Stimulated activated naive CD4-positive, alpha-beta T cell treated with Interleukin-2 at 50 U/mL for 16 hours (primary cell): ENCODE results near the gene INTS7.
"Not testable (repeated sequence)": the region's sequence is repeated elsewhere in the genome, so short reads cannot be mapped to it uniquely, and the experiment has no call there.

Source experiments
- DNase-seq: peaks from one replicate; lab custom pipeline; 2025; lab: John Stamatoyannopoulos, UW

Gene INTS7

DNA sequence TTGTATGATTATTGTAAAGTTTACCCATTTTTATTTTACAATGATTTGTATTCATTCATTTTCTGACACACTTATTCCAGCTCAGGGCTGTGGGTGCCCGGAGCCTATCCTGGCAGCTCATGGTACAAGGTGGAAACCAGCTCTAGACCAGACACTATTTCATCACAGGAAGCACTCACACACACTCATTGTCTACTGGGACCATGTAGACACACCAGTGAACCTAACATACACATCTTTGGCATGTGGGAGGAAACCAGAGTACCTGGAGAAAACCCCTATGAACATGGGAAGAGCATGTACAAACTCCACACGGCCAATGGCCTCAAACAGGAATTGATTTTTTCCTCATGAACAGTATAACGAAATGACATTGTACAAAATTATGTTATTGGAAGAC, 2.5 kb upstream of the INTS7 start:
- no peak for DNase-seq

DNA sequence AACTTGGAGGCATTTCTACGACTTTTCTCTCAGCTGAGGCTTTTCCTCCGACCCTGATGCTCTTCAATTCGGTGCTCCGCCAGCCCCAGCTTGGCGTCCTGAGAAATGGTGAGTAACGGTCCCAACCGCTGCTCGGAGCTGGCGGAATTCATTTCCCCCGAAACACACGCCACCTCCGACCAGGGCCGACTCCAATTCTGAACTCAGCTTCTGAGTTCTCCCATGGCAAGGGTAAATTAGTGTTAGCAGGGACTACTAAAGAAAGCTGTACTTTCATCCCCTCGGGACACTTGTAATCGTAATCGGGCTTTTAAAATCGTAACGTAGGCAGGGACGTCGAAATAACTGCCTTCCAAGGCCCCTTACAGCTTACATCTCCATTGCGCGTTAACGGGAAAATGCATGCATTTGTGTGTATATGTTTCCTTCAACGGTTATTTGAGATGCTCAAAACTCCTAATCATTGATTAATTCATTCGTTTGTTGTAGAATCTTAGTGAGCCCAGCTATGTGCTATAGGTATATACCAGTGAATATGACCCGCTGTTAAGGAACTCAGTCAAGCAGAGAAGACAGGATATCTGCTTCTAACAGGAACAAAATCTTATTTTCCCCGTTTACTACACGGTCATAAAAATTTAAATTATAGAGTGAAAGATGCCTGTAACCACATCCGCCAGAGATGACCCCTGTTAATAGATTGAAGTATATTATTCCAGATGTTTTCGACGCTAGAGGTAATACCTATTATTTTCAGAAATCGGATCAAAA, 663 bp upstream of the INTS7 start:
- no peak for DNase-seq

DNA sequence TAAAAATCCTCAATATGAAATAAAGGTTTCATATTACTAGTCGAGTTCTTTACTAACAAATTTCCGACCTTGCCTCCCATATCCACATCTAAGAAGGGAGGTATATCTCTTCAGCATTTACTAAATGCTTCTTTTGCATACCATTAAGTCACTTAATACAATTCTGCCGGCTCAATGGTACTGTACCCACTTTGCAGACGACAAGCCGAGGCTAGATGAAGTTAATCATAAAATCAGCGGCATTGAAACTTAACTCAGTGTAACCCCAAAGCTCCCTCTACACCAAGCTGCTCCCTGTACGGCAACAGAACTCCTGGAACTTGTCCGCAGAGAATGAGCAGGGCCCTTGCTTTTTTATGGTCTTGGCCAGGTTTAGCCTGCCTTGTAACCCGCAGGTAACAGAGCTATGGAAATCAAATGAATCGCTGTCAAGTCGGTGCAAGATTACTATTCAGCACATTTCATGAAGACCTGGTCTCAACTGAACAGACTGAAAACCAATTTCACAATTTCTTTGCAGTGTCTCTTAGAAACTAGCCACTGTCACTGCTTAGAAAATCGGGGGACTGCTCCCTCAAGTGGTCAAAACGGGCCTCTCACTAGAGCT, 738 bp downstream of the INTS7 start:
- peak; percentile 15 for DNase-seq

DNA sequence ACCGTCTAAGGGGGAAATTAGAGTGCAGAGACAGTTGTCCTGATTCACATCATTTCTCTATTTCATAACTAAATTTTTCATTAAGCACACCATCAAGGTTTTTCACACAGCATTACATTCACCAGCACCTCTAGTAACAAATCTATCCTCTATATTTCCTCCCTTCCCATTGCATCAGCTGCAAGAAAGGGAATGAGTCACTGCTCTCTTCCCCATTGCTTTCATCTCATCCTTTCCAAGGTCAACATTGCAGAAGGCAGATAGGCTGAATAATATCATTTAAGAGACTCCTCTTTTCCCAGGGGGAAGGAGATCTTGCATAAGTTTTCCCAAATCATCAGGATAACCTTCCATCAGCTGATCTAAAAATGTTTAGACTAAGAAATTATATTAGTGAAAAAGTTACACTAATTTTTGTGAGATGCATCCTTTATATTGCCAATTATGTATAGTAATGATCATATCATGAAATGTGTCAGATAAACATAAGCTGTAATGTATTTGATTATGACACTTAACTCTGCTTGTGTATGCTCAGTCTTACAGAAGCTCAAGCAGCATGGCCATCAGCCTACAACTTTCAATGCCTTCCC, 4.3 kb downstream of the INTS7 start:
- DNase-seq = no peak

DNA sequence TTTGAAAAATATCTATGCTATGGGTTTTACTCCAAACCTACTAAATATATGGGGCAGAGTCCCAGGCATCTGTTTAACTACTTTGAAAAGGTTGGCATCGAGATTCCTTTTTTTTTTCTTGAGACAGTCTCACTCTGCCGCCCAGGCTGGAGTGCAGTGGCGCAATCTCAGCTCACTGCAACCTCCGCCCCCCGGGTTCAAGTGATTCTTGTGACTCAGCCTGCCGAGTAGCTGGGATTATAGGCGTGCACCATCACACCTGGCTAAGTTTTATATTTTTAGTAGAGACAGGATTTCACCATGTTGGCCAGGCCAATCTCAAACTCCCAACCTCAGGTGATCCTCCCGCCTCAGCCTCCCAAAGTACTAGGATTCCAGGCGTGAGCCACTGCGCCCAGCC, 7.6 kb downstream of the INTS7 start:
- DNase-seq = not testable (repeated sequence)

DNA sequence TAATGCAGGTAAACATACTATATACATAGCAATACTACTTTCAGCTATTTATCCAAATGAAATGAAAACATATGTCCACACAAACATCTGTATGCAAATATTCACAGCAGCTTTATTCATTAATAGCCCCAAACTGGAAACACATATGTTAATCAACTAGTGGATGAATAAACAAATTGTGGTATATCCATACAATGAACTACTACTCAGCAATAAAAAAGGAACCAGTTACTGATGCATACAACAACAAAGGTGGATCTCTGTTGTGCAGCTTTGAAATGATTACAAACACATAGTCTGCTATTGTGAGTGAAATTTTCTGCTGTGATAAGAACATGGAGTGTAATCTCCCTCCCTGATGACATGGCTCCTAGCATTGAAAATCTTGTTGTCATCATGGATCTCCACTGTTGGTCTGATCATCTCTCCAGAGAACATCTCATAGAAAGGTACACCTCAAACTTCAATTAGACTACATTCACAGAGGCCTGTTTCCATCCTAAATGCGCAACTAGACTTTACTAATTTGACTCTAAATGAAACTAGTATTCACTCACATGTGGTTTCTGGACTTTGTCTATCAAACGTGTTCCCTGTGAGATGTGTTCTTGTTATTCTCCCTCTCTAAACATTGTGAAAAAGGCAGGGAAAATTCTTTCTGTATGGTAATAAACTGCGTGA, 10.7 kb downstream of the INTS7 start:
- DNase-seq = no peak

DNA sequence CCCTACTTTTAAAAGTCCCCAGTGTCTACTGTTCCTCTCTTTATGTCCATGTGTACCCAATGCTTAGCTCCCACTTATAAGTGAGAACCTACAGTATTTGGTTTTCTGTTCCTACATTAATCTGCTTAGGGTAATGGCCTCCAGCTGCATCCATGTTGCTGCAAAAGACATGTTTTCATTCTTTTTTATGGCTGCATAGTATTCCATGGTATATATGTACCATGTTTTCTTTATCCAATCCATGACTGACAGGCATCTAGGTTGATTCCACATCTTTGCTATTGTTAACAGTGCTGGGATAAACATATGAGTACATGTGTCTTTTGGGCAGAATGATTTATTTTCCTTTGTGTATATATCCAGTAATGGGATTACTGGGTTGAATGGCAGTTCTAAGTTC, 12.4 kb downstream of the INTS7 start:
- not testable (repeated sequence) for DNase-seq

DNA sequence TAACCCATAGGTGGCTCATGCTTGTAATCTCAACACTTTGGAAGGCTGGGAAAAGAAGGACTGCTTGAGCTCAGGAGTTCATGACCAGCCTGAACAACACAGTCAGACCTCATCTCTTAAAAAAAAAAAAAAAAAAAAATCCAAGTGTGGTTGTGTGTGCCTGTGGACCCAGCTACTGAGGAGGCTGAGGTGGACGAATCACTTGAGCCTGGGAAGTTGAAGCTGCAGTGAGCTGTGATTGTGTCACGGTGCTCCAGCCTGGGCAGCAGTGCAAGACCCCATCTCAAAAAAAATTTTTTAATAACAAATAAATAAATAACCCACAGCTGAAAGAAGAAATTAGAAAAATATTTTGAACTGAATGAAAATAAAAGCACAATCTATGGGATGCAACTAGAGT, 13.8 kb downstream of the INTS7 start:
- DNase-seq = no peak

DNA sequence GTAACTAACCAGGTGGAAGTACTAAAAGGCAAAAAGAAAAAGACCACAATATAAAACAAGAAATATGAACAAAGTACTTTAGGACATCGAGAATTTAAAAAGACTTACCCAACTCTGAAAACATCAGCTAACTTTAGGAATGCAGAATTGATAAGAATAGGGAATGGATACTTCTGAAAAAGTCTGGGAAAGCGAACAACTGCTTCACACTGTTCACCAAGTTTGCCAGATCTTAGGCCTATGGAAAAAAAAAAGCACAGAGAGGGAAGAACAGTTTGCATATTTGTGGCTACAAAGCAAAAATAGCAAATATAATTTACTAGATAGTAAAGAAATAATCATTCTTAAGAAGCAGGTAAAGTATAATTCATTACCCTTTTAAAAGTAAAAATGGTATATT, 14.4 kb downstream of the INTS7 start:
- no peak for DNase-seq

DNA sequence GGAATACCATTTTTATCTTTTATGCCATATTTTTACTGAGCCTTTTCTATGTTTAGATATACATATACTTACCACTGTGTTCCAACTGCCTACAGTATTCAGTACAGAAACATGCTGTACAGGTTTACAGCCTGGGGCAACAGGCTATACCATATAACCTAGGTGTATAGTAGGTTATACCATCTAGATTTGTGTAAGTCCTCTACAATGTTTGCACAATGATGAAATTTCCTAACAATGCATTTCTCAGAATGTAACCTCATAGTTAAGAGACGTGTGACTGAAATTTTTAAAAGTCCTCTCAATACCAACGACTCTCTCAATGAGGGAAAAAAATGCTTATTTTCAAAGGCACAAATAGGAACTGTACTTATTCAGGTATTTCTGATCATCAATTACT, 21.7 kb downstream of the INTS7 start:
- no peak for DNase-seq

DNA sequence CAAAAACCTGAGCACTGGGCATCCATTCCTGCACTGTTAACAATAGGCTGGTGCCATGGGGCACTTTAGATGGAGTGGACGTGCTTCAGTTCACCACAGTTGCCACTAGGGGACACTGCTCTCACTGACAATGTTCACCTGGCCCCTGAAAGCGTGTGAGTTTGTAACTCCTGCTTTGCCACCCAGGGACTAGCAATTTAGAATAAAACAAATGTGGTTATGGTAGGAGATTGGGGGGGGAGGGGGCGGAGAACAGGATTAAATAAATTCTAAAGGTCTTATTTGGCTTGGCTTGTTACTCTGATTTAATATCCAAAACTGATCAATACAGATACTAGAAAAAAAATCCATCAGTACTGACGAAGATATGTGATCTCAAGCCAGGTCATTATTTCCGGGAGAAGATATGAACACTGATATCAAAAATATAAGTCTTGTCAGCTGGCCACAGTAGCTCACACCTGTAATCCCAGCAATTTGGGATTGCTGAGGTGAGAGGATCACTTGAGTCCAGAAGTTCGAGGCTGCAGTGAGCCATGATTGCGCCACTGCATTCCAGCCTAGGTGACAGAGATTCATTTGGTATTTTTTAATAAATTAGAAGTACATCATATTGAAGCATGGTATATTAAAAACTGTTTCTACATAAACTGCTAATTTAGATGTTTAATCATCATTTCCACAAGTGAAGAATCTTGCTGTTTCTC, 23.2 kb downstream of the INTS7 start:
- peak; percentile 50 for DNase-seq

DNA sequence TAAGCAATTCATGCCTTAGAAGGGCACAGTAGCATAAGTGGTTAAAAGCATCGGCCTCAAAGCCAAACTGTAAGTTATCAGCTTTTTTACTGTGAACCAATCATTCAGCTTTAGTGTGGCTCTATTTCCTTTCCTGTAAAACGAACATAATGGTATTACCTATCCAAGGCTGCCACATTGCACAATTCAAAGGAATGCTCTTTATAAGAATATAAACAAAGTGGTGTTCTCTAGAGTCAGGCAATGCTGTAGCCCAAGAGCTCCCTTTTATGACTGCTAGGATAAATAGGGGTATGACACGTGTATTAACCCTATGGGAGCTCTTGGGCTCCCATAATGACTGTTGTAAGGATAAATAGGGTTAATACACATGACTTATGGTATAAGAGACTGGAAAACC, 25.4 kb downstream of the INTS7 start:
- no peak for DNase-seq

DNA sequence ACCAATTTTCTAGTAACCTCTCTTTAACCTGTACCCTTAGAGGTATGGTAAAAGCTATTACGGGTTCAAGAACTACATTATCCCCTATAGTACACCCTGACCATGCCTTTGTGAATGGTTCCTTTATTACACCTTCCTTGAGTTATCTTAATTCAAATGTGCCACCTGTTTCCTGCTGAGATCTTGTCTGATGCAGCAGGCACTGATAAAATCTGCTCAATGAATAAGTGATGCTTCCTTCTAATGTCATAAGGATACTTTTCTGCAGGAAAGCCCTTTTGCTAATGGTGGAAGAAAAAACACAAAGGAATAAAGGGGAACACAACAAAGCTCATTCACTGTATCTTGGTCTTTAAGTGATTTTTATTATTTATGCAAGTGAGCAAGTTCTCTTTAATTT, 25.8 kb downstream of the INTS7 start:
- DNase-seq = no peak

DNA sequence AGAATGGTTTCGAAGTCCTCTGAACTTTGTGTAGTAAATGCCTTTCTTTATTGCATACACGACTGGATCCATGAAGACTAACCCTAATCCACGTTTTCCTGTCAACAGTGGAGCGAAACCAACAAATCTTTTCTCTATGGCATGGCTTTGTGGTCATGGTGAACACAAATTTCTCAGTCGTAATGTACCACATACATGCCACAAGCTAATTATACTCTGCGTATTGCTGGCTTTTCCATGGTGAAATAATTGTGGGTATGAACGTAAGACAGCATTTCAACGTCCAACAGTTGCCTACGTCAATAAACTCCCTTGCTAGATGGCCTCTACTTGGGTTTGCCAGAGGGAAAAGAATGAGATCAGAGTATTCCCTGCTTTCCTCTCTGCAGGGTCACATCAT, 27.5 kb downstream of the INTS7 start:
- DNase-seq = no peak

DNA sequence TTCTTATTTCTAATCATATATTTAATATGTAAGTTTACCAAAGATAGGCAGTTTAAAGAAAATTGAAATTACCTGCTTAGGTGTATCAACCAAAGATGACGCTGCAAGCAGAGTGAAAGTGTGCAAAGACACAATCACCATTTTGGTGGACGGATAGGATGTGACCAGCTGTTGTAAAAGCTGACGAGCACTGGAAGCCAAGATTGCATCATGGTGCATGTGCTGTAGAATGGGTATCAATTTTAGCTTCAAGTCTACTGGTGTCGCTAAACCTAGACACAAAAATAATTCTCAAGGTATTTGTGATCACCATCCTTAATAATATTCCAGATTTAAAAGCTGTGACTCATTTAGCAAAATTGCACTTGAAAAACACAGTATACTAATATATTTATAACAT, 28.2 kb downstream of the INTS7 start:
- no peak for DNase-seq

DNA sequence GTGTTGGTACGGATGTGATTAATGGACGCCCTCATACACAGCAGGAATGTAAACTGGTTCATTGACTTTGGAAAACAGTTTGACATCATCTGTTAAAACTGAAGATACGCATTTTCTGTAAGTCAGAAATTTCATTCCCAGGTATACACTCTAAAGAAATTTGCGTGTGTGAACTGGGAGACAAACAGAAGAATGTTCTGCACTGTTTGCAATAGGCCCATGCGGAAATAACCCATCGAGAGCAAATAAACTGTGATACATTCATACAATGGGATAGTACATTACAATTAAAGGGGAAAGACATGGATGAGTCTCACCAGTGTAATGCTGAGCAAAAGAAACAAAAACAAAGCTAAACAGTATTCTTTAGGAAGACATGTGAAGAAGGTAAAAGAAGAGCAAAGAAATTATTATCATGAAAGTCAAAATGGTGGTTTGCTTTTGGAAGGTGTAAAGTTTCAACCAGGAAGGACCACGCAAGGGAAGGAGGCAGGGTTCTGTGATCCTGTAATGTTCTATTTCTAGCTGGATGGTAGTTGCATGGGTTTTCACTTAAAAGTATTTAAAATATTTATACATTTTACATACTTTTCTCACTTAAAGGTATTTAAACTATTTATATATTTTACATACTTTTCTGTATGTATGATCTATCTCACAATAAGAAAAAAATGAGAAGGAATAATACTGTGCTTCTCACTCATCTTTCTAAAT, 30.3 kb downstream of the INTS7 start:
- no peak for DNase-seq

DNA sequence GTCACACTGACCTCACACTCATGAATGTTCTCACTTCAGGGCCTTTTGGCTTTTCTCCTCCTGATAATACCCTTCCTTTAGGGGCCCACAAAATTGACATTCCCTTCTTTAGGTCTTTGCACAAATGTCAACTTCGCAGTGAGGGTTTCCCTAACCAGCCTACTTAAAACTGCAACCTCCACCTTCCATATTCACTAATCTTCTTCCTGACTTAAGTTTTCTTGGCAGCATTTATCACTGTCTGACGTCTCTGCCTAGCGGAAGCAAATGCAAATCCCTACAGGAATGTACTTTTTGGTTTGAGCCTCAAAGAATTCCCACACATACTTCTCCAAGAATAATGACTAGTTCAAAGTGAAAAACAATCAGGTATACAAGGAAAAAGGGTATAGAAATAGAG, 32.8 kb downstream of the INTS7 start:
- DNase-seq = no peak

DNA sequence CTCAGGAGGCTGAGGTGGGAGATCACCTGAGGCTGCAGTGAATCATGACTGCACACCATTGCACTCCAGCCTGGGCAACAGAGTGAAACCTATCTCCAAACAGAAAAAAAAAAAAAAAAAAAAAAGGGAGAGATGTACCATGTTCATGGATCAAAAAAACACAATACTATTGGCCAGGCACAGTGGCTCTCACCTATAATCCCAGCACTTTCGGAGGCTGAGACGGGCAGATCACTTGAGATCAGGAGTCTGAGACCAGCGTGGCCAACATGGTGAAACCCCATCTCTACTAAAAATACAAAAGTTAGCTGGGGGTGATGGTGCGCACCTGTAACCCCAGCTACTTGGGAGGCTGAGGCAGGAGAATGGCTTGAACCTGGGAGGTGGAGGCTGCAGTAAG, 37.9 kb downstream of the INTS7 start:
- not testable (repeated sequence) for DNase-seq

DNA sequence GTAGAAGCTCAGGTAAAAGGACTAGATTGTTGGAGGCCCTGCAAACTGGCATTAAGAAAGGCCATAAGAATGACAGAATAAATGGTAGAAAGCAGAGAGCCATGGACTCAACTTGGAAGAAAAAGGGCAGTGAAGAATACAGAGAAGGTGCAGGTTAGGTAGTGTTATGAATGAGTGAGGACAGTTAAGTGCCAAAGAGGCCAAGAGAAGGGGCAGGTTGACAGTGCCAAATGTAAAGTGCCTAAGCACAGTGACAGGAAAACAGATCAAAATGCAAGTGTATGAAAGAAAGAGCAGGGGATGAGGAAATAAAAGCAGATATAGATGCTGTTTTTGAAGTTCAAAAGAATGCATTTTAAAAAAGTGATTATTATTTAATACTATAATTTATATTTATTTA, 43.7 kb downstream of the INTS7 start:
- no peak for DNase-seq

DNA sequence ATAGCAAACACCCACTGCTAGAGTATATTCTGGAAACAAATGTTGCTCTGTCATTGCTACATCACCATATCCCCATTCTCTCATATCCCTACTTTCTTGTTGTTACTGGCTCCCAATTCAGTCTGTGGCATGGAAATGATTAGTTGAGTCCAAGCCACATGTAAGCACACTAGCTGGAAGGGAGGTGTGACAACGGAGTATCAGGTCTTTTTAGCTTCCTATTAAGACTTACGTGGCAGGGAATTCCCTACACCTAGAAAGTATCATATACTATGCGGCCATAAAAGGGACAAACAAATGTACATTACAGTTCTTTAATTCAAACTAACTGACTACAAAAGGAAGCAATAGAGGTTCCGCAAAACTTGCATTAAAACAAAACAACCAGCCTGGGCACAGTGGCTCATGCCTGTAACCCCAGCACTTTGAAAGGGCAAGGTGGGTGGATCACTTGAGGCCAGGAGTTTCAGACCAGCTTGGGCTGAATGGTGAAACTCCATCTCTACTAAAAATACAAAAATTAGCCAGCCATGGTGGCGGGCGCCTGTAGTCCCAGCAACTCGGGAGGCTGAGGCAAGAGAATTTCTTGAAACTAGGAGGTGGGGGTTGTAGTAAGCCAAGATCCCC, 48.6 kb downstream of the INTS7 start:
- DNase-seq = no peak

DNA sequence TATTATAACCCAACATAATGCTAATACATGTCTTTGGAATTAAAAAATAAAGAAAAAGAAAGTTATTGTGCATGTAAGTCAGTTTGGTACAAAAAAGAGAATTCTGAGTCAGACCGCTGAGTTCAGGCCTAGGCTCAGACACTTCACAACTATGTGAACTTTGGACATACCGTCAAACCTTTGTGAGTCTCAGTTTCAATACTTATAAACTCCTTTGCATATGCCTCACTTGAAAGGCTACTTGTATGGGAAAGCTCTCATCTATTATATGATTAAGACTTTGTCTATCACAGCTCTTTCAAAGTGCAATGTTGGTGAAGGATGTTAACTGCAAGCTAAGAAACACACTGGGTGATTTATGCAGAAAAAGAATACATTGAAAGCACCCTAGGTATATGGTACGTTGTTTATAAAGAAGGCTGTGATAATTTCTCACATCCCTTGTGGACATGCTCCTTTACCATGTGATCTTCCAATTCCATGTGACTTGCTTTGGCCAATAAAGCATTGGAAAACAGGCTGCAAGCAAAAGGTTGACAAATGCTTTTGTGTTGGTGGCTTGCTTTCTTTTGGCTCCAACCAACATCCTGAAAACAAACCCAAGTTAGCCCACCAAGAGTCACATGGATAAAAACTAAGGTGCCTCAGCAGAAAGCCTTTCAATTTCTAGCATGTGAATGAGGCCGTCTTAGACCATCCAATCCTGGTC, 49.6 kb downstream of the INTS7 start:
- no peak for DNase-seq
